Non-pigmented ciliary epithelial cell (primary cell): ENCODE results near the gene CAMTA1.
"Not testable (repeated sequence)": the region's sequence is repeated elsewhere in the genome, so short reads cannot be mapped to it uniquely, and the experiment has no call there.

Source experiments
- DNase-seq: peaks from one replicate; pipeline ENCODE4 v3.0.0-alpha.2; 2010; ENCODE audit warnings: low read depth

CAMTA1 gene

GRCh38 chr1:7702365-7702764 is 917.1 kb downstream of the CAMTA1 start:
- no peak for DNase-seq

- no peak for DNase-seq
These were observed 918.3 kb downstream of the CAMTA1 start for GRCh38 chr1:7703321-7704213.

GRCh38 chr1:7704214-7705047 is 919.2 kb downstream of the CAMTA1 start:
- DNase-seq: peak; percentile 20

GRCh38 chr1:7705048-7705907 is 920.0 kb downstream of the CAMTA1 start:
- no peak for DNase-seq

GRCh38 chr1:7705908-7706216 is 920.6 kb downstream of the CAMTA1 start:
- DNase-seq: no peak

GRCh38 chr1:7707527-7707926 is 922.3 kb downstream of the CAMTA1 start:
- DNase-seq: no peak

- not testable (repeated sequence) for DNase-seq
These were observed 922.8 kb downstream of the CAMTA1 start for GRCh38 chr1:7708065-7708464.

- DNase-seq: no peak
These were observed 925.6 kb downstream of the CAMTA1 start for GRCh38 chr1:7710859-7711258.

GRCh38 chr1:7712731-7713323 is 927.6 kb downstream of the CAMTA1 start:
- DNase-seq: no peak

GRCh38 chr1:7716506-7716905 is 931.3 kb downstream of the CAMTA1 start:
- DNase-seq: no peak

GRCh38 chr1:7717748-7718368 is 932.6 kb downstream of the CAMTA1 start:
- DNase-seq: no peak

- DNase-seq: no peak
These were observed 934.3 kb downstream of the CAMTA1 start for GRCh38 chr1:7719468-7720094.

GRCh38 chr1:7721940-7722669 is 936.9 kb downstream of the CAMTA1 start:
- no peak for DNase-seq

- DNase-seq: no peak
These were observed 937.4 kb downstream of the CAMTA1 start for GRCh38 chr1:7722670-7723012.

- no peak for DNase-seq
These were observed 941.4 kb downstream of the CAMTA1 start for GRCh38 chr1:7726623-7727022.

- no peak for DNase-seq
These were observed 942.7 kb downstream of the CAMTA1 start for GRCh38 chr1:7727809-7728471.

GRCh38 chr1:7729761-7730160 is 944.5 kb downstream of the CAMTA1 start:
- no peak for DNase-seq

GRCh38 chr1:7732331-7732730 is 947.1 kb downstream of the CAMTA1 start:
- DNase-seq: no peak

- no peak for DNase-seq
These were observed 948.0 kb downstream of the CAMTA1 start for GRCh38 chr1:7733276-7733675.

- no peak for DNase-seq
These were observed 952.8 kb downstream of the CAMTA1 start for GRCh38 chr1:7738044-7738443.
